ENCODE measurements around the gene SYF2. TPM values are rescaled to one million over a fixed set of nuclear protein-coding genes. Genes with fewer than 3 reads are reported as not detected.

SYF2 gene
- total and polyA plus RNA-seq, 2 of the 4 experiments (the other 2 are of a cell fraction): 8.6 to 19.5 TPM

DNA sequence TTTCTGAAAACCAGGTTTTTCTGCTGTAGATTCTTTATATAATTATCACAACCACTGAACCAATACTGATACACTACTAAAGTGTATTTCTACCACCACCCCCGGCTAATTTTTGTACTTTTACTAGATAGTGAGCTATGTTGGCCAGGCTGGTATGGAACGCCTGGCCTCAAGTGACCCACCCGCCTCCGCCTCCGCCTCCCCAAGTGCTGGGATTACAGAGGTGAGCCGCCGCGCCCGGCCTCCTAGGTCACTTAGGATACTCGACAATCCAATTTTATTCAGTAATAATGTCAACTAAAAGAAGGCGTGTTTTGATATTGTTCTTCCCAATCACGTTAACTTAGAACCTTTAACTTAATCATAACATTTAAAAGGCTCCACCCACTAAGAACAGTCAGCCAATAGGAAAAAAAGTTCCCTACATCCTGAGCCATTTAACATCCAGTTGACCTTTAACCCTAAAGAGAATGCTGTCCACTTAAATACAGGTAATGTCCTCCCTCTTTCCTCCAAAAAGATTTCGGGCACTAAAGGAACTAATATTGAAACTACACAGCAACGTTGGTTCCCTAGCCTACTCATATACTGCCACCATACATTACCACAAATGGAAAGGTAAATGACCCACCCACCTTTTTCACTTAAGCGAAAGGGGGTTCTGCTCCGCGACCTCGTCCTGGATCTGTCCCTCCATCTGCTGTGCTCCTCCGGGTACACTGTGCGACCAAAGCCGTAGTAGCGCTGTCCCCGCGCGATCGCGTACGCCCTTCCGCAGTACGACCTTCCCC lies 13.7 kb upstream of the SYF2 start:
- ChIA-PET CTCF (no interaction called here), POLR2A (ENCODE audit: unreplicated experiment) (no interaction called here)
- Histone ChIP-seq H2BK120ac (ENCODE audit: low read depth, low read length) (no peak overlapping the region), H3K4me3 (ENCODE audit: insufficient read depth, low read depth, low read length) (peak overlapping the region; percentile 75), H3K27me3 (ENCODE audit: control insufficient read depth, insufficient read depth, low read length) (no peaks in the 10 kb centered on the region), H2AFZ (replicated peaks; ENCODE audit: low read length, poor library complexity) (peak overlapping the region; percentile 87), H4K20me1 (ENCODE audit: insufficient read depth, low read length) (peaks cover 34% of the 10 kb centered on the region), H3K14ac (replicated peaks; ENCODE audit: low read depth, low read length) (peak overlapping the region; percentile 90), H2AK9ac (replicated peaks; ENCODE audit: low read depth, low read length, poor library complexity) (peak overlapping the region; percentile 100), H2BK5ac (ENCODE audit: low read depth, low read length, poor library complexity, severe bottlenecking) (peak overlapping the region; percentile 58), H4K91ac (ENCODE audit: insufficient read depth, low read depth, low read length) (peak overlapping the region; percentile 39; the same call in 1 of the 2 replicates), H2BK20ac (ENCODE audit: low read depth, low read length) (no peak overlapping the region), H2AK5ac (ENCODE audit: low read depth, low read length) (peak overlapping the region; percentile 85; the same call in 1 of the 2 replicates), H3K56ac (ENCODE audit: extremely low read depth, insufficient read depth, low read length) (0 out of 2 replicates have a peak overlapping the region, but pooled peaks have one; percentile 29), H3K18ac (ENCODE audit: low read depth, low read length) (no peak overlapping the region), H4K8ac (ENCODE audit: low read depth in 2 of 2, low read length in 2 of 2) (no peak overlapping the region; a peak in 1 of 4 replicates), H2BK15ac (ENCODE audit: low read depth, low read length) (no peak overlapping the region), H3K9me3 (ENCODE audit: control insufficient read depth, insufficient read depth, low read length) (no peaks in the 10 kb centered on the region), H3K4me2 (ENCODE audit: low read depth, low read length) (peak overlapping the region; percentile 96), H3K9me1 (ENCODE audit: insufficient read depth, low read length) (no peaks in the 10 kb centered on the region), H3K27ac (ENCODE audit: insufficient read depth, low read length) (peak overlapping the region; percentile 93), H3K36me3 (ENCODE audit: control insufficient read depth, insufficient read depth, low read length) (peaks cover 21% of the 10 kb centered on the region), H3K79me1 (ENCODE audit: low read depth in 1 of 2, low read length in 2 of 2) (peaks cover 9 to 38% of the 10 kb centered on the region in 2 experiments), H3K4me1 (ENCODE audit: control insufficient read depth, insufficient read depth, low read length) (no peaks in the 10 kb centered on the region), H3K9ac (ENCODE audit: low read depth, low read length) (peak overlapping the region; percentile 97), H3K23ac (ENCODE audit: low read depth, low read length) (peak overlapping the region; percentile 89), H4K5ac (ENCODE audit: low read depth, low read length) (no peak overlapping the region), H3K4ac (ENCODE audit: low read depth, low read length) (peak overlapping the region; percentile 76)
- no TSS peak for BruUV-seq (replicated peaks)
- in situ Hi-C loops (cut with MboI; ENCODE audit: low sequenced_read_pairs) (loop anchor here (25.0 kb wide), 1 partner anchor 566 kb away; the partner anchor contains the start of genes MTFR1L and SELENON), intact Hi-C loops (cut with micrococcal nuclease) (loop anchor here (5.0 to 10.0 kb wide), 2 partner anchors 96 to 569 kb away; partner anchors contain the start of gene MTFR1L), dilution Hi-C loops (cut with HindIII; ENCODE audit: low sequenced_read_pairs, unreplicated experiment) (no loop called here)
- ATAC-seq (ENCODE audit: low read depth): no peak
- no peak; the same call in 1 of the 2 replicates for TF ChIP-seq CHD1 (IDR thresholded peaks at IDR 0.05; ENCODE audit: low read depth, low read length)
- TF ChIP-seq, protein P1, sequence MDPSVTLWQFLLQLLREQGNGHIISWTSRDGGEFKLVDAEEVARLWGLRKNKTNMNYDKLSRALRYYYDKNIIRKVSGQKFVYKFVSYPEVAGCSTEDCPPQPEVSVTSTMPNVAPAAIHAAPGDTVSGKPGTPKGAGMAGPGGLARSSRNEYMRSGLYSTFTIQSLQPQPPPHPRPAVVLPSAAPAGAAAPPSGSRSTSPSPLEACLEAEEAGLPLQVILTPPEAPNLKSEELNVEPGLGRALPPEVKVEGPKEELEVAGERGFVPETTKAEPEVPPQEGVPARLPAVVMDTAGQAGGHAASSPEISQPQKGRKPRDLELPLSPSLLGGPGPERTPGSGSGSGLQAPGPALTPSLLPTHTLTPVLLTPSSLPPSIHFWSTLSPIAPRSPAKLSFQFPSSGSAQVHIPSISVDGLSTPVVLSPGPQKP (IDR thresholded peaks at IDR 0.05; ENCODE audit: borderline replicate concordance, low read depth, low read length): no peak
- WGBS, 2 experiments (ENCODE audit: extremely low coverage in 2 of 2, insufficient read length in 1 of 2): 0% methylated on average over 16 of the region's 30 CpGs; no CpG with 5 or more reads in 1 of the 2 experiments
- DNase-seq: peak; percentile 33
